IMR-90 (cell line): Measurements from ENCODE around the gene PIP5K1B.

Experiments
- BHLHE40 ChIP-seq: fragments of 150-350 bp; IDR thresholded peaks from 2 replicates; pipeline ENCODE4 v1.6.1; 2016; ENCODE audit warnings: mild to moderate bottlenecking, low read depth, low read length
- CTCF ChIP-seq: conservative IDR thresholded peaks from 2 replicates; pipeline ENCODE4 v1.5.1; 2012; ENCODE audit warnings: mild to moderate bottlenecking, low read depth, low read length, improper control_type of control experiment
- MXI1 ChIP-seq: IDR thresholded peaks from 2 replicates; pipeline ENCODE4 v1.6.1; 2012; ENCODE audit warnings: low read depth, mild to moderate bottlenecking, low read length, moderate library complexity, borderline replicate concordance
- POLR2A ChIP-seq: IDR thresholded peaks from 2 replicates; pipeline ENCODE4 v1.6.1; 2012; ENCODE audit warnings: mild to moderate bottlenecking, low read depth, low read length

GRCh38 chr9:68981789-68982188 lies 276.7 kb downstream of the PIP5K1B start:
- TF ChIP-seq CTCF: no peak
- no peak for TF ChIP-seq BHLHE40
- no peak for TF ChIP-seq MXI1
- TF ChIP-seq POLR2A: no peak
